HG02852 (cell line): ENCODE results near the gene SLC13A3.

ENCODE experiments used
- ATAC-seq: cut with Tn5 transposase; IDR thresholded peaks from one replicate; pipeline ENCODE4 v1.9.1; 2021; ENCODE audit warnings: mild to moderate bottlenecking, moderate library complexity; ENCODE audit not compliant: unreplicated experiment

SLC13A3 gene

GRCh38 chr20:46562009-46562372, 89.3 kb downstream of the SLC13A3 start:
- ATAC-seq, result no peak

- no peak for ATAC-seq
Measured at GRCh38 chr20:46559685-46560440, 91.4 kb downstream of the SLC13A3 start.

- no peak for ATAC-seq
Measured at GRCh38 chr20:46559001-46559400, 92.3 kb downstream of the SLC13A3 start.

GRCh38 chr20:46558511-46558959, 92.7 kb downstream of the SLC13A3 start:
- no peak for ATAC-seq

GRCh38 chr20:46557231-46557956, 93.9 kb downstream of the SLC13A3 start:
- ATAC-seq, result no peak

- ATAC-seq, result no peak
Measured at GRCh38 chr20:46555370-46555956, 95.8 kb downstream of the SLC13A3 start.

- ATAC-seq, result no peak
Measured at GRCh38 chr20:46554828-46555227, 96.4 kb downstream of the SLC13A3 start.

- ATAC-seq, result no peak
Measured at GRCh38 chr20:46553926-46554325, 97.3 kb downstream of the SLC13A3 start.

GRCh38 chr20:46552460-46553420, 98.5 kb downstream of the SLC13A3 start:
- peak; percentile 72 for ATAC-seq

GRCh38 chr20:46551522-46552381, 99.5 kb downstream of the SLC13A3 start:
- ATAC-seq, result no peak

- no peak for ATAC-seq
Measured at GRCh38 chr20:46550461-46550860, 100.8 kb downstream of the SLC13A3 start, which contains the start of gene OCSTAMP. Gene OCSTAMP (minus strand): TSS chr20:46550654. CDS start chr20:46550560, 94 bp downstream.

- ATAC-seq, result no peak
Measured at GRCh38 chr20:46549188-46549972, 101.9 kb downstream of the SLC13A3 start.

- no peak for ATAC-seq
Measured at GRCh38 chr20:46548688-46549087, 102.6 kb downstream of the SLC13A3 start.

GRCh38 chr20:46547995-46548394, 103.3 kb downstream of the SLC13A3 start:
- ATAC-seq, result no peak

GRCh38 chr20:46546936-46547335, 104.3 kb downstream of the SLC13A3 start:
- no peak for ATAC-seq

GRCh38 chr20:46546298-46546697, 105.0 kb downstream of the SLC13A3 start:
- ATAC-seq, result no peak

GRCh38 chr20:46545827-46546138, 105.5 kb downstream of the SLC13A3 start:
- no peak for ATAC-seq

GRCh38 chr20:46545077-46545826, 106.0 kb downstream of the SLC13A3 start:
- ATAC-seq, result no peak
